Measurements from ENCODE around the gene EZR. TPM values are rescaled to one million over a fixed set of nuclear protein-coding genes. Genes with fewer than 3 reads are reported as not detected.

The EZR gene
- total and polyA plus RNA-seq, 9 of the 15 experiments (the other 6 are each of a cell fraction or from before 2014, with no cell fraction given) = 36.5 to 162 (median 104) TPM

- TF ChIP-seq ARID4B (CRISPR knock-in tag; IDR thresholded peaks at IDR 0.05) = peak; percentile 67
- TF ChIP-seq ZEB2 (IDR thresholded peaks at IDR 0.05) = no peak
- 0 out of 2 replicates have a peak, but pooled peaks have one; percentile 32 for TF ChIP-seq ZNF830 (CRISPR knock-in tag; IDR thresholded peaks at IDR 0.05)
- TF ChIP-seq, protein P1, sequence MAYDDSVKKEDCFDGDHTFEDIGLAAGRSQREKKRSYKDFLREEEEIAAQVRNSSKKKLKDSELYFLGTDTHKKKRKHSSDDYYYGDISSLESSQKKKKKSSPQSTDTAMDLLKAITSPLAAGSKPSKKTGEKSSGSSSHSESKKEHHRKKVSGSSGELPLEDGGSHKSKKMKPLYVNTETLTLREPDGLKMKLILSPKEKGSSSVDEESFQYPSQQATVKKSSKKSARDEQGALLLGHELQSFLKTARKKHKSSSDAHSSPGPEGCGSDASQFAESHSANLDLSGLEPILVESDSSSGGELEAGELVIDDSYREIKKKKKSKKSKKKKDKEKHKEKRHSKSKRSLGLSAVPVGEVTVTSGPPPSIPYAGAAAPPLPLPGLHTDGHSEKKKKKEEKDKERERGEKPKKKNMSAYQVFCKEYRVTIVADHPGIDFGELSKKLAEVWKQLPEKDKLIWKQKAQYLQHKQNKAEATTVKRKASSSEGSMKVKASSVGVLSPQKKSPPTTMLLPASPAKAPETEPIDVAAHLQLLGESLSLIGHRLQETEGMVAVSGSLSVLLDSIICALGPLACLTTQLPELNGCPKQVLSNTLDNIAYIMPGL (CRISPR knock-in tag; IDR thresholded peaks at IDR 0.05) = 0 out of 2 replicates have a peak, but pooled peaks have one; percentile 80
- peak; percentile 78 for TF ChIP-seq HNRNPLL (IDR thresholded peaks at IDR 0.05; ENCODE audit: low read depth, low read length, poor library complexity, severe bottlenecking)
- TF ChIP-seq ZNF384 (IDR thresholded peaks at IDR 0.05; ENCODE audit: low read depth, low read length) = no peak; the same call in 1 of the 2 replicates
- peak; percentile 96 for TF ChIP-seq POLR2G (IDR thresholded peaks at IDR 0.05; ENCODE audit: low read depth, low read length)
- peak; percentile 23; the same call in 1 of the 2 replicates for TF ChIP-seq PYGO2 (tag; IDR thresholded peaks at IDR 0.05)
- TF ChIP-seq, protein P2, sequence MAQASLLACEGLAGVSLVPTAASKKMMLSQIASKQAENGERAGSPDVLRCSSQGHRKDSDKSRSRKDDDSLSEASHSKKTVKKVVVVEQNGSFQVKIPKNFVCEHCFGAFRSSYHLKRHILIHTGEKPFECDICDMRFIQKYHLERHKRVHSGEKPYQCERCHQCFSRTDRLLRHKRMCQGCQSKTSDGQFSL (CRISPR knock-in tag; IDR thresholded peaks at IDR 0.05) = peak; percentile 58; the same call in 1 of the 2 replicates
- TF ChIP-seq, protein P2 (tag; IDR thresholded peaks at IDR 0.05) = peak in 1 of 2 experiments; percentile 71; a peak in 1 of 4 replicates
- 0 out of 2 replicates have a peak, but pooled peaks have one; percentile 52 for TF ChIP-seq ZNF561 (CRISPR knock-in tag; conservative IDR thresholded peaks at IDR 0.05)
- no peak for TF ChIP-seq PBX2 (CRISPR knock-in tag; IDR thresholded peaks at IDR 0.05; ENCODE audit: low read depth)
- no peak for TF ChIP-seq PBX2 (tag; conservative IDR thresholded peaks at IDR 0.05; ENCODE audit: low read depth)
- TF ChIP-seq EHMT2 (IDR thresholded peaks at IDR 0.05) = no peak
- TF ChIP-seq ZNF124 (CRISPR knock-in tag; IDR thresholded peaks at IDR 0.05) = peak; percentile 77; the same call in 1 of the 2 replicates
- TF ChIP-seq KLF16 (IDR thresholded peaks at IDR 0.05) = peak; percentile 52; the same call in 1 of the 2 replicates
- peak; percentile 41 for TF ChIP-seq SAP30 (IDR thresholded peaks at IDR 0.05; ENCODE audit: borderline replicate concordance, insufficient read depth, low read depth, low read length, poor library complexity, severe bottlenecking)
Measured at GRCh38 chr6:158819213-158819976, at the start of gene EZR (continued).
